ENCODE results near the gene PLA2G4F.

DNA sequence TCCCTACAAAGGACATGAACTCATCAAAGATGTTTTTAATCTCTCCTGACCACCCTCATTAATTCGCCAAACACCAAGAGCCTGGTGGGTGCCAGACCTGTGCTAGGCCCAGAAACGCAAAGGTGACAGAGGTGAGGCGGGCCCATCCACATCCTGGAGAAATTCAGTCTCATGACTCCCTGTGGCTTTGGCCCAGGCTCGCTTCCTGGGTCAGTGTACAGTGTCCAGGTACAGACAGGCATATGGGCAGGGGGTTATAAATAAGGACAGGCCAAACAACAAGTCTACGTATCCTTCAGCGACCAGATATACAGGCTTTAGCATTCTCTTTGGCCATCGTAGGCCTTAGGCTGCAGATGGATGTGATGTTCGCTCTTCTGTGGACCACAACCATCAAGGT is 945 bp upstream of the PLA2G4F start:
- no peak for TF ChIP-seq POLR2A (IDR thresholded peaks at IDR 0.05)
- no peak for TF ChIP-seq POLR2AphosphoS5 (IDR thresholded peaks at IDR 0.05)
- TF ChIP-seq, protein P1, sequence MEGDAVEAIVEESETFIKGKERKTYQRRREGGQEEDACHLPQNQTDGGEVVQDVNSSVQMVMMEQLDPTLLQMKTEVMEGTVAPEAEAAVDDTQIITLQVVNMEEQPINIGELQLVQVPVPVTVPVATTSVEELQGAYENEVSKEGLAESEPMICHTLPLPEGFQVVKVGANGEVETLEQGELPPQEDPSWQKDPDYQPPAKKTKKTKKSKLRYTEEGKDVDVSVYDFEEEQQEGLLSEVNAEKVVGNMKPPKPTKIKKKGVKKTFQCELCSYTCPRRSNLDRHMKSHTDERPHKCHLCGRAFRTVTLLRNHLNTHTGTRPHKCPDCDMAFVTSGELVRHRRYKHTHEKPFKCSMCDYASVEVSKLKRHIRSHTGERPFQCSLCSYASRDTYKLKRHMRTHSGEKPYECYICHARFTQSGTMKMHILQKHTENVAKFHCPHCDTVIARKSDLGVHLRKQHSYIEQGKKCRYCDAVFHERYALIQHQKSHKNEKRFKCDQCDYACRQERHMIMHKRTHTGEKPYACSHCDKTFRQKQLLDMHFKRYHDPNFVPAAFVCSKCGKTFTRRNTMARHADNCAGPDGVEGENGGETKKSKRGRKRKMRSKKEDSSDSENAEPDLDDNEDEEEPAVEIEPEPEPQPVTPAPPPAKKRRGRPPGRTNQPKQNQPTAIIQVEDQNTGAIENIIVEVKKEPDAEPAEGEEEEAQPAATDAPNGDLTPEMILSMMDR (IDR thresholded peaks at IDR 0.05 in 8 of 11, conservative IDR thresholded peaks at IDR 0.05 in 3 of 11), result no peak
